ENCODE measurements around the gene ARL5A.
"Not testable (repeated sequence)": the region's sequence is repeated elsewhere in the genome, so short reads cannot be mapped to it uniquely, and the experiment has no call there.

Gene ARL5A

DNA sequence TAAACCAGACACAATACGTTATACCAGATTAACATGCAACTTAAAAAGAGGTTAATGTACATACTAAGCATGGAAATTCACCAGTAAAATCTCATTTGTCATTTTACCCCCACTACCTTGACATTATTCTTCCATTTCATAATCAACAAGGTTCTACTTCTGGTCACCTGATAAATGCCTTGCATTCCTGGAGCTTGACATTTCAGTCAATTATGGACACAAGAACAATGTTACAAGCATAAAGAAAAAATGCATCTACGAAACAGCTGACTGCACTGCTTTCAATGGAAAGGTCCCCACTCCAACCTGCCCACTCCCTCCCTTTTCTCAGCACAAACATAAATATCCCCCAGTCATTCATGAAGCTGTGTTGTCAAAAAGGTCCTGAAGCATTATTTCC, 31.4 kb downstream of the ARL5A start:
- no peak overlapping the region for H3K27ac ChIP-seq
- no peak for TF ChIP-seq ZFX (IDR thresholded peaks at IDR 0.05; ENCODE audit: borderline replicate concordance)
- TF ChIP-seq, protein P1, sequence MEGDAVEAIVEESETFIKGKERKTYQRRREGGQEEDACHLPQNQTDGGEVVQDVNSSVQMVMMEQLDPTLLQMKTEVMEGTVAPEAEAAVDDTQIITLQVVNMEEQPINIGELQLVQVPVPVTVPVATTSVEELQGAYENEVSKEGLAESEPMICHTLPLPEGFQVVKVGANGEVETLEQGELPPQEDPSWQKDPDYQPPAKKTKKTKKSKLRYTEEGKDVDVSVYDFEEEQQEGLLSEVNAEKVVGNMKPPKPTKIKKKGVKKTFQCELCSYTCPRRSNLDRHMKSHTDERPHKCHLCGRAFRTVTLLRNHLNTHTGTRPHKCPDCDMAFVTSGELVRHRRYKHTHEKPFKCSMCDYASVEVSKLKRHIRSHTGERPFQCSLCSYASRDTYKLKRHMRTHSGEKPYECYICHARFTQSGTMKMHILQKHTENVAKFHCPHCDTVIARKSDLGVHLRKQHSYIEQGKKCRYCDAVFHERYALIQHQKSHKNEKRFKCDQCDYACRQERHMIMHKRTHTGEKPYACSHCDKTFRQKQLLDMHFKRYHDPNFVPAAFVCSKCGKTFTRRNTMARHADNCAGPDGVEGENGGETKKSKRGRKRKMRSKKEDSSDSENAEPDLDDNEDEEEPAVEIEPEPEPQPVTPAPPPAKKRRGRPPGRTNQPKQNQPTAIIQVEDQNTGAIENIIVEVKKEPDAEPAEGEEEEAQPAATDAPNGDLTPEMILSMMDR (IDR thresholded peaks at IDR 0.05), result no peak

DNA sequence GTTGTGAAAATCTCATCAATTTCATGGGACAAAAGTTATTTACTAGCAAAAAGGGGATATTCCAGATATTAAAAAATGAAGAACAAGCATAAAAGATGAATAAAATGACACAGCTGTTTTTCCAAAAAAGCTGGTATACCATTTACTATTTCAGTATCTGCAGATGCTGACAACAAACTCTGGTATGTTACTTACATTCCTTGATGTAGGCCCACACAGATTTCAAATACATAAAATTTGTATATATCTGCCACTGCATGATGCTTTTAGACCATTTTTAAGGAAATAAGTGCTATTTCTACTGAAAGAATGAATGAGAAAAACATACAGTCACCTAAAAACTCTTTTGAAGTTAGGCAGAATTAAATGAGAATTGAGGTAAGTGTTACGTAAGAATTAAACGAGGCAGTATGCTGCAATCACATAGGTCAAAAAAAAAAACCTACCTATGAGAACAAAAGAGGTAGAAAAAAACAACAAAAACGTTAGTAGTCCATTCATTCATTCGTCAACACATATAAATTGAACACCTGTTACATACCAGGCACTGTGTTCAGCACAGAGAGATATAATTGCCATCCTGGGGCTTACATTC, 32.5 kb downstream of the ARL5A start:
- TF ChIP-seq, protein P1 (IDR thresholded peaks at IDR 0.05), result no peak
- no peak for TF ChIP-seq ZFX (IDR thresholded peaks at IDR 0.05; ENCODE audit: borderline replicate concordance)
- H3K27ac ChIP-seq, result no peak overlapping the region

- not testable (repeated sequence) for H3K27ac ChIP-seq
Measured at GRCh38 chr2:151794422-151794821, 33.8 kb downstream of the ARL5A start.

DNA sequence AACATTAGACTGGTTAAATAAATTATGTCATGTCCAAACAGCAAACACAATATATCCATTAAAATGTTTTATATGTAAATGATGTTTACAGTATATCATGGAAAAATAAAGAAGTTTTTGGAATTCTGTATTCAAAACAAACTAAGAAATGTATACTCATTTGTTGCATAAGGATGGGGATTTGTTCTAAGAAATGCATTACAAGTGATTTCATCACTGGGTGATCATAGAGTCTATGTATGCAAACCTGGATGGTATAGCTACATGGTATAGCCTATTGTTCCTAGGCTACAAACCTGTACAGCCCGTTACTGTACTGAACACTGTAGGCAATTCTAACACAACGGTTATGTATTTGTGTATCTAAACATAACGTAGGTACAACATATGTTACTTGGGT, 35.1 kb downstream of the ARL5A start:
- TF ChIP-seq ZFX (IDR thresholded peaks at IDR 0.05; ENCODE audit: borderline replicate concordance), result no peak
- TF ChIP-seq, protein P1 (IDR thresholded peaks at IDR 0.05), result no peak
- no peak overlapping the region for H3K27ac ChIP-seq

DNA sequence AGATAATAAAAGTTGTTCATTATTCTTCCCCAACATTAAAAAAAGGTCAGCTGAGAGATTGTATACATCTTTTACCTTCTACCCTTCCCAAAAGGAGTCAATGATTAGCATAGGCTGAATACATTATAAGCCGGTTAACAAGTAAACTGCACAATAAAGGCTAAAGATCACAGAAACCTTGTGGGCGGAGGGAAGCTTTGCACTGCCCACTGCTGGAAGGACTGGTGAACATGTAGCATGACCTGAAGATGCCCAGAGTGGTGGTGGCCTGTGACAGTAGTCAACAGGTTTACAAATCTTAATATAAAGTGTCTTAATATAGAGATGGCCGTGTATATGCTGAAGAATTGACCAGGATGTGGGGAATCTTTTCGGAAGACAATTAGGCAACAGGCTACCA, 35.6 kb downstream of the ARL5A start:
- TF ChIP-seq, protein P1 (IDR thresholded peaks at IDR 0.05), result no peak
- TF ChIP-seq ZFX (IDR thresholded peaks at IDR 0.05; ENCODE audit: borderline replicate concordance), result no peak
- H3K27ac ChIP-seq, result no peak overlapping the region

DNA sequence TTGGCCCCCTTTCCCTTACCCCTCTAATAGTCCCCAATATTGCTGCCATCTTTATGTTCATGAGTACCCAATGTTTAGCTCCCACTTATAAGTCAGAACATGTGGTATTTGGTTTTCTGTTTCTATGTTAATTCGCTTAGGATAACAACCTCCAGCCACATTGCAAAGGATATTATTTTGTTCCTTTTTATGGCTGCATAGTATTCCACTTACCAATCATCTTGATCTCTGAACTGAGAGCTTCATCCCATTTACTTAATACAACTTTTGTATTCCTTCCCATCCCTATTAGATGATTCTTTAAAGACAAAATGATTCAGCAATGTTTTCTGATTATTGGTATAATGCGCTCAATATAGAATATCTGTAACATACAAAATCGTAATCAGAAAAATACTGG, 36.7 kb downstream of the ARL5A start:
- no peak for TF ChIP-seq ZFX (IDR thresholded peaks at IDR 0.05; ENCODE audit: borderline replicate concordance)
- TF ChIP-seq, protein P1 (IDR thresholded peaks at IDR 0.05), result no peak

DNA sequence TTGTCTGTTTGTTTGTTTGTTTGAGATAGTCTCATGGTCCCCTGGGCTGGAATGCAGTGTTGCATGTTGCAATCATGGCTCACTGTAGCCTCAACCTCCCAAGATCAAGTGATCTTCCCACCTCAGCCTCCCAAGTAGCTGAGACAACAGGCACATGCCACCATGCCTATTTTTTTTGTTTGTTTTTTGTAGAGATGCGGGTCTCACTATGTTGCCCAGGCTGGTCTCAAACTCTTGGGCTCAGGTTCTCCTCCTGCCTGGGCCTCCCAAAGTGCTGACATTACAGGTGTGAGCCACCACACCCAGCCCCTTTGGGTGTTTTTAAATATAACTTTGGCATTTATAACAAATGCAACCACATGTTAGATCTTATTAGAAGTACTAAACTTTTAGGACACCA, 37.5 kb downstream of the ARL5A start:
- H3K27ac ChIP-seq, result no peak overlapping the region
- TF ChIP-seq, protein P1 (IDR thresholded peaks at IDR 0.05), result no peak
- TF ChIP-seq ZFX (IDR thresholded peaks at IDR 0.05; ENCODE audit: borderline replicate concordance), result no peak

More for the DNA sequence above, 36.7 kb downstream of the ARL5A start:
- H3K27ac ChIP-seq, result no peak overlapping the region

All from 22Rv1 (cell line).